ENCODE data around the gene LYPD4.

LYPD4 gene

DNA sequence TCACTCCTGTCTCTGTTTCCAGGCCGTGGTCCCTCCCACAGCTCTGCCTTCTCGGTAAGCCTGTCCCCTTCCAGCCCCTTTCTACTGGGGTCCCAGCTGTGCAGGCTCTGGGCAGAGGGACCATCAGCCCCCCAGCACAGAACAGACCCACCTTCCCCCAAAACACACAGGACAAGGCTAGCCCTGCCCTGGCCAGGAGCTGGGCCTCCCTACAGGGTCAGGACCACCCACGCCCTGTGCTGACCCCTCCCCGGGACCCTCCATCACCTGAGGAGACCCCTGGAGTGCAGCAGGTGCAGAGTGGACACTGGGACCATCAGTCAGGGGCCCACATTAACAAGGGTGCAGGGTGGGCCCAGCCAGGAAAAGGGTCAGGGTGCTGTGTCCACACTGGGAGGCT, 34.2 kb downstream of the LYPD4 start:
- no peak overlapping the region for H3K4me3 ChIP-seq (IDR thresholded peaks at IDR 0.05; ENCODE audit: insufficient read depth, low read depth, low read length)
- no peak overlapping the region for H2AFZ ChIP-seq (ENCODE audit: low read depth)
- H3K27me3 ChIP-seq (ENCODE audit: insufficient read depth, low read depth) = peaks cover 38% of the 10 kb centered on the region
- H3K27ac ChIP-seq = no peak overlapping the region
- no peaks in the 10 kb centered on the region for H3K4me1 ChIP-seq (ENCODE audit: low read depth, poor library complexity, severe bottlenecking)
- no peak overlapping the region for H3K9ac ChIP-seq
- H4K20me1 ChIP-seq (ENCODE audit: insufficient read depth) = no peaks in the 10 kb centered on the region
- H3K4me2 ChIP-seq = no peak overlapping the region
- H3K36me3 ChIP-seq (ENCODE audit: insufficient read depth) = no peaks in the 10 kb centered on the region
- no peaks in the 10 kb centered on the region for H3K79me2 ChIP-seq (ENCODE audit: insufficient read depth, low read depth)
- TF ChIP-seq, protein P1, sequence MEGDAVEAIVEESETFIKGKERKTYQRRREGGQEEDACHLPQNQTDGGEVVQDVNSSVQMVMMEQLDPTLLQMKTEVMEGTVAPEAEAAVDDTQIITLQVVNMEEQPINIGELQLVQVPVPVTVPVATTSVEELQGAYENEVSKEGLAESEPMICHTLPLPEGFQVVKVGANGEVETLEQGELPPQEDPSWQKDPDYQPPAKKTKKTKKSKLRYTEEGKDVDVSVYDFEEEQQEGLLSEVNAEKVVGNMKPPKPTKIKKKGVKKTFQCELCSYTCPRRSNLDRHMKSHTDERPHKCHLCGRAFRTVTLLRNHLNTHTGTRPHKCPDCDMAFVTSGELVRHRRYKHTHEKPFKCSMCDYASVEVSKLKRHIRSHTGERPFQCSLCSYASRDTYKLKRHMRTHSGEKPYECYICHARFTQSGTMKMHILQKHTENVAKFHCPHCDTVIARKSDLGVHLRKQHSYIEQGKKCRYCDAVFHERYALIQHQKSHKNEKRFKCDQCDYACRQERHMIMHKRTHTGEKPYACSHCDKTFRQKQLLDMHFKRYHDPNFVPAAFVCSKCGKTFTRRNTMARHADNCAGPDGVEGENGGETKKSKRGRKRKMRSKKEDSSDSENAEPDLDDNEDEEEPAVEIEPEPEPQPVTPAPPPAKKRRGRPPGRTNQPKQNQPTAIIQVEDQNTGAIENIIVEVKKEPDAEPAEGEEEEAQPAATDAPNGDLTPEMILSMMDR (conservative IDR thresholded peaks at IDR 0.05; ENCODE audit: low read depth, low read length) = no peak

DNA sequence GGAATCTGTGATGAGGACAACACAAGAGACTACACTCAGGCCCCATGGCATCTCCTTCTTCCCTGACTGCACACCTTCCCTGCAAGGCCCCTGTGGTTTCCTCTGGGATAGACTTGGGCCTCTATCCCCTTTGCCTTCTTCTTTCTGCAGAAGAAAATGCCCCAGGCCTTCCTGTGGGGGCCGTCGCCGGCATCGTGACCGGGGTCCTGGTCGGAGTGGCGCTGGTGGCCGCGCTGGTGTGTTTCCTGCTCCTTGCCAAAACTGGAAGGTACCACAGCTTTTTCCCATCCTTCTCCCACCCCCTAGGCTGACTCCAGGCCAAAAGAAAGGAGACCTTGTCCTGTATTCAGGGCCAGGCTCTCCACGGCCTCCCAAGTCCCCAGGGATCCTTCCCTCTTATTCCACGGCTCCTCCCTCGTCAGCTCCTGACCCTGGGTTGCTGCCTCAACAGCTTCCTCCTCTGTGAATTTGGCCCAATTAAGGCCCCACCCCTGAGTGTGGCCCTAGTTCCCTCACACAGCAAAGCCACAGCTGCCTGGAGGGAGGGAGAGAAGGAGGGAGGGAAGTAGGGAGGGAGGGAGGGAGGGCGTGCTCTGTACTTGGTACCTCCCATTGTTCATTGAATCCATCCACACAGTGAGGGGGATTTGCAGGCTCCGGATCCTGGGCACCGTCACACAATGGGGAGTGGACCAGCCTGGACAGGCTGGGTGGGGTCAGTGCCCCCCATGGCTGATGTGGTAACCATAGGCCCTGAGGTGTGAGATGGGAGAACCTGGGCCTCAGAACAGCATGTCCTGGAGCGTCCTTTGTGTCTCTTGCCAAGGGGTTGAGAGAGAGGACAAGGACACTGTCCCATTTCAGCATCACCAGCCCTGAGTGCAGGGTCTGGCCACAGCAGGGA, 35.6 kb downstream of the LYPD4 start:
- H4K20me1 ChIP-seq (ENCODE audit: insufficient read depth) = no peaks in the 10 kb centered on the region
- H3K4me3 ChIP-seq (IDR thresholded peaks at IDR 0.05; ENCODE audit: insufficient read depth, low read depth, low read length) = no peak overlapping the region
- H3K4me1 ChIP-seq (ENCODE audit: low read depth, poor library complexity, severe bottlenecking) = no peaks in the 10 kb centered on the region
- H3K79me2 ChIP-seq (ENCODE audit: insufficient read depth, low read depth) = no peaks in the 10 kb centered on the region
- H3K27me3 ChIP-seq (ENCODE audit: insufficient read depth, low read depth) = peaks cover 40% of the 10 kb centered on the region
- H2AFZ ChIP-seq (ENCODE audit: low read depth) = no peak overlapping the region
- H3K9ac ChIP-seq = no peak overlapping the region
- no peak overlapping the region for H3K27ac ChIP-seq
- H3K4me2 ChIP-seq = no peak overlapping the region
- TF ChIP-seq, protein P1 (conservative IDR thresholded peaks at IDR 0.05; ENCODE audit: low read depth, low read length) = no peak
- no peaks in the 10 kb centered on the region for H3K36me3 ChIP-seq (ENCODE audit: insufficient read depth)

DNA sequence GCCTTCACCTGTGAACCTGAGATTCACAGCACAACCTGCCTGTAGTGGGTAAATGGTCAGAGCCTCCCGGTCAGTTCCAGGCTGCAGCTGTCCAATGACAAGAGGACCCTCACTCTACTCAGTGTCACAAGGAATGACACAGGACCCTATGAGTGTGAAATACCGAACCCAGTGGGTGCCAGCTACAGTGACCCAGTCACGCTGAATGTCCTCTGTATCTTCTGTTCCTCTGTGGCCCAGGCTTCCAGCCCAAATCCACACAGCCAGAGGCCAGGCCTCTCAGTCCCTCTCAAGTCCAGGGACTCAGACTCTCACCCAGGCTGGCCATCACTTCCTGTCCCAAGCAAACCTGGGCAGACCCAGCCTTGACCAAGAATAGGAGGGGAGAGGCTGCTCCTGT, 37.3 kb downstream of the LYPD4 start:
- Histone ChIP-seq H3K4me3 (IDR thresholded peaks at IDR 0.05; ENCODE audit: insufficient read depth, low read depth, low read length) (no peak overlapping the region), H3K4me1 (ENCODE audit: low read depth, poor library complexity, severe bottlenecking) (no peaks in the 10 kb centered on the region), H2AFZ (ENCODE audit: low read depth) (no peak overlapping the region), H3K79me2 (ENCODE audit: insufficient read depth, low read depth) (no peaks in the 10 kb centered on the region), H3K36me3 (ENCODE audit: insufficient read depth) (no peaks in the 10 kb centered on the region), H4K20me1 (ENCODE audit: insufficient read depth) (no peaks in the 10 kb centered on the region), H3K27me3 (ENCODE audit: insufficient read depth, low read depth) (peaks cover 55% of the 10 kb centered on the region), H3K9ac (no peak overlapping the region), H3K4me2 (no peak overlapping the region), H3K27ac (no peak overlapping the region)
- TF ChIP-seq, protein P1 (conservative IDR thresholded peaks at IDR 0.05; ENCODE audit: low read depth, low read length) = no peak

DNA sequence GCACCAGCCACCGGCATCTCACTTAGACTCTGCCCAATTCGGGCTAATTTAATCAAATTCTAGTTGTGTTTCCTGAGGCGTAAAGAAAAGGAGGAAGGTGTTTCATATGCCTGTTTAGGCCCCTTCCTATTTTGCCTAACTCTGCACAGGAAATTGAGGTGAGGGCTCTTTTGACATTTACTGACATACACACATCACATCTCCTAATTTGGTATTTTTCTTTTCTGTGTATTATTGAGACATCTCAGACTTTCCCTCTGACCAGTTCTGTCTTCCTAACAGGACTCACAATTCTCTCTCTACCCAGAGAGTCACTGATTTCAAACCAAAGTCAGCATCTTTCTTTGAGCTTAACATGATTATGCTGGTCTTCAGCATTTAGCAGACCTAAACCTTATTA, 40.1 kb downstream of the LYPD4 start:
- no peak overlapping the region for H3K4me3 ChIP-seq (IDR thresholded peaks at IDR 0.05; ENCODE audit: insufficient read depth, low read depth, low read length)
- H3K36me3 ChIP-seq (ENCODE audit: insufficient read depth) = no peaks in the 10 kb centered on the region
- no peak overlapping the region for H3K9ac ChIP-seq
- H4K20me1 ChIP-seq (ENCODE audit: insufficient read depth) = no peaks in the 10 kb centered on the region
- TF ChIP-seq, protein P1 (conservative IDR thresholded peaks at IDR 0.05; ENCODE audit: low read depth, low read length) = no peak
- H2AFZ ChIP-seq (ENCODE audit: low read depth) = no peak overlapping the region
- no peak overlapping the region for H3K4me2 ChIP-seq
- H3K27ac ChIP-seq = no peak overlapping the region
- peaks cover 83% of the 10 kb centered on the region for H3K27me3 ChIP-seq (ENCODE audit: insufficient read depth, low read depth)
- H3K79me2 ChIP-seq (ENCODE audit: insufficient read depth, low read depth) = no peaks in the 10 kb centered on the region
- no peaks in the 10 kb centered on the region for H3K4me1 ChIP-seq (ENCODE audit: low read depth, poor library complexity, severe bottlenecking)

All from KMS-11 (cell line).